AG04450 (cell line): ENCODE data around the gene LUC7L. TPM values are rescaled to one million over a fixed set of nuclear protein-coding genes. Genes with fewer than 3 reads are reported as not detected.
"Not testable (repeated sequence)": the region's sequence is repeated elsewhere in the genome, so short reads cannot be mapped to it uniquely, and the experiment has no call there.

ENCODE experiments used
- CTCF ChIA-PET: fragments of 300-600, 350-600 bp; formaldehyde crosslinking; extraction: SDS; loops from one replicate; lab custom pipeline; 2022; ENCODE audit warnings: antibody characterized with exemption, inconsistent platforms; lab: Charles Lee
- POLR2A ChIA-PET: fragments of 350-600 bp; formaldehyde crosslinking; extraction: SDS; loops from one replicate; lab custom pipeline; 2021; ENCODE audit warnings: antibody characterized with exemption, inconsistent platforms; lab: Yijun Ruan, JAX
- DNase-seq: peaks from one replicate; pipeline ENCODE4 v3.0.0-alpha.2; 2011; ENCODE audit warnings: low read depth, low spot score
- H3K27ac ChIP-seq: one replicate; pipeline ENCODE4 v1.5.1; 2012; ENCODE audit warnings: low read depth, low read length, control low read depth
- H3K27me3 ChIP-seq: one replicate; pipeline ENCODE4 v1.6.0; 2012; ENCODE audit warnings: low read length; ENCODE audit not compliant: control insufficient read depth, insufficient read depth
- H3K4me3 ChIP-seq: 2 replicates; pipeline ENCODE4 v1.5.1; 2011; ENCODE audit warnings: mild to moderate bottlenecking, low read depth, low read length, control low read depth
- H3K9me3 ChIP-seq: 2 replicates; pipeline ENCODE4 v1.5.1; 2012; ENCODE audit warnings: low read length; ENCODE audit not compliant: control insufficient read depth, insufficient read depth
- polyA plus RNA-seq: library from polyadenylated mRNA; depleted of rRNA; stranded (reverse); fragments of >200 nt; gene quantifications from 2 replicates; pipeline ENCODE4 v1.2.3, GENCODE V29; 2011
- TF ChIP-seq, protein P1 (sequence below): IDR thresholded peaks from 2 replicates; pipeline ENCODE4 v1.5.1; 2011; ENCODE audit warnings: low read depth, low read length, control low read depth, inconsistent platforms

The LUC7L gene
- polyA plus RNA-seq, 1 experiment: 47.2 TPM

DNA sequence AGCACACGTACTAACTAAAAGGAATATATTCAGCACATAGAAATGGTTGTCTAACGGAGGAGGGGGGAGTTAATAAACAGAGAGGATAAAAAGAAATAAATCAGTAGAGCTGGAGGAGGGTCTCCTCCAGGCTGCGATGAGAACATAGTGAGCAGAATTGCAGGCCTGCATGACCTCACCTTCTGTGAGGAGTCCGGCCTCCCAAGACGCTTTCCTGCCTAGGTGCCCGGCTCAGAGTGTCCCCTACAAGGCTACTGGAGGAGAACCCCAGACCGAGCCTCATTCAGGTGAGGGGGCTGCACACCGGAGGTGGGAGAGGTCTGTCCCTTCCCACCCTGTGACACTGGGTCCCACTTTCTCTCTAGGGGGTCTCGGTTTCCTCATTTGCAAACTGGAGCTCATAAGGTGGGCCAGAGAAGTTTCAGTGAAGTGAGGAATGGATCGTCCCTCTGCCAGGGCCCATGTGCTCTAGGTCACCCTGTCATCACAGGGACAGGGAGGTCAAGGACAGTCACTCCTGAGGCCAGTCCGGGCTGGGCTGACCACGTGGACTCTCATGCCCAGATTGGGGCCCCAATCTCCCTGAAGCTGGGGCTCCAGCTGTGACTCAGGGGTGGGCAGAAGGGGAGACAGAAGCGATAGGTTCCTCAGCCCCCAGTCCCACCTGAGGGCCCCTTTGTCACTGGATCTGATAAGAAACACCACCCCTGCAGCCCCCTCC is 66.8 kb downstream of the LUC7L start:
- TF ChIP-seq, protein P1, sequence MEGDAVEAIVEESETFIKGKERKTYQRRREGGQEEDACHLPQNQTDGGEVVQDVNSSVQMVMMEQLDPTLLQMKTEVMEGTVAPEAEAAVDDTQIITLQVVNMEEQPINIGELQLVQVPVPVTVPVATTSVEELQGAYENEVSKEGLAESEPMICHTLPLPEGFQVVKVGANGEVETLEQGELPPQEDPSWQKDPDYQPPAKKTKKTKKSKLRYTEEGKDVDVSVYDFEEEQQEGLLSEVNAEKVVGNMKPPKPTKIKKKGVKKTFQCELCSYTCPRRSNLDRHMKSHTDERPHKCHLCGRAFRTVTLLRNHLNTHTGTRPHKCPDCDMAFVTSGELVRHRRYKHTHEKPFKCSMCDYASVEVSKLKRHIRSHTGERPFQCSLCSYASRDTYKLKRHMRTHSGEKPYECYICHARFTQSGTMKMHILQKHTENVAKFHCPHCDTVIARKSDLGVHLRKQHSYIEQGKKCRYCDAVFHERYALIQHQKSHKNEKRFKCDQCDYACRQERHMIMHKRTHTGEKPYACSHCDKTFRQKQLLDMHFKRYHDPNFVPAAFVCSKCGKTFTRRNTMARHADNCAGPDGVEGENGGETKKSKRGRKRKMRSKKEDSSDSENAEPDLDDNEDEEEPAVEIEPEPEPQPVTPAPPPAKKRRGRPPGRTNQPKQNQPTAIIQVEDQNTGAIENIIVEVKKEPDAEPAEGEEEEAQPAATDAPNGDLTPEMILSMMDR: no peak
- H3K27ac ChIP-seq: no peak overlapping the region
- no peaks in the 10 kb centered on the region; the same call in 1 of the 2 replicates for H3K9me3 ChIP-seq
- CTCF ChIA-PET: no interaction called here
- peaks cover 36% of the 10 kb centered on the region for H3K27me3 ChIP-seq
- H3K4me3 ChIP-seq: no peak overlapping the region
- DNase-seq: no peak
- POLR2A ChIA-PET: no interaction called here

DNA sequence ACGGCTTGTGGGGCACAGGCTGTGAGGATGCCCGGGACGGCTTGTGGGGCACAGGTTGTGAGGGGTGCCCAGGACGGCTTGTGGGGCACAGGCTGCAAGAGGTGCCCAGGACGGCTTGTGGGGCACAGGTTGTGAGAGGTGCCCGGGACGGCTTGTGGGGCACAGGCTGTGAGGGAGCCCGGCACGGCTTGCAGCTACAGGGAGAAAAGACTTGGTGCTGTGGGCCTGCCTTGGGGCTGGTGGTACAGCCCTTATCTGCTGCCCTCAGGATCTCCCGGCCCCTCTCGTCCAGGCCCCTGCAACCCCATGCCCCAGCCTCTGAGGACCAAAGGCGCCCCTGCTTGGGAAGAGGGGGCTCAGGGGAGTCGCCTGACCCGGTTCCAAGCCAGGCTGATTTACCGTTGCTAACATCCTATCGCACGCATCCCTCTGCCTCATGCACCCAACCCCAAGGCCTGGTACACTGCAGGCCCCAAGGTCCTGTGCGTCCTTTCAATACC is 68.5 kb downstream of the LUC7L start:
- H3K27me3 ChIP-seq: peaks cover 23% of the 10 kb centered on the region
- TF ChIP-seq, protein P1: no peak
- CTCF ChIA-PET: no interaction called here
- POLR2A ChIA-PET: interaction anchor here (0.5 kb wide), 1 partner anchor 60 kb away, joined by 3 read pairs; no protein-coding TSS in a partner anchor
- DNase-seq: no peak
- H3K9me3 ChIP-seq: no peaks in the 10 kb centered on the region; the same call in 1 of the 2 replicates
- no peak overlapping the region for H3K27ac ChIP-seq
- no peak overlapping the region for H3K4me3 ChIP-seq

DNA sequence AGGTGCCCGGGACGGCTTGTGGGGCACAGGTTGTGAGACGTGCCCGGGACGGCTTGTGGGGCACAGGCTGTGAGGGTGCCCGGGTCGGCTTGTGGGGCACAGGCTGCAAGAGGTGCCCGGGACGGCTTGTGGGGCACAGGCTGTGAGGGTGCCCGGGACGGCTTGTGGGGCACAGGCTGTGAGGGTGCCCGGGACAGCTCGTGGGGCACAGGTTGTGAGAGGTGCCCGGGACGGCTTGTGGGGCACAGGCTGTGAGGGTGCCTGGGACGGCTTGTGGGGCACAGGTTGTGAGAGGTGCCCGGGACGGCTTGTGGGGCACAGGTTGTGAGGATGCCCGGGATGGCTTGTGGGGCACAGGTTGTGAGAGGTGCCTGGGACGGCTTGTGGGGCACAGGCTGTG is 69.0 kb downstream of the LUC7L start:
- peaks cover 18% of the 10 kb centered on the region for H3K27me3 ChIP-seq
- H3K4me3 ChIP-seq, CTCF ChIA-PET, H3K9me3 ChIP-seq, H3K27ac ChIP-seq, DNase-seq, POLR2A ChIA-PET: not testable (repeated sequence)

DNA sequence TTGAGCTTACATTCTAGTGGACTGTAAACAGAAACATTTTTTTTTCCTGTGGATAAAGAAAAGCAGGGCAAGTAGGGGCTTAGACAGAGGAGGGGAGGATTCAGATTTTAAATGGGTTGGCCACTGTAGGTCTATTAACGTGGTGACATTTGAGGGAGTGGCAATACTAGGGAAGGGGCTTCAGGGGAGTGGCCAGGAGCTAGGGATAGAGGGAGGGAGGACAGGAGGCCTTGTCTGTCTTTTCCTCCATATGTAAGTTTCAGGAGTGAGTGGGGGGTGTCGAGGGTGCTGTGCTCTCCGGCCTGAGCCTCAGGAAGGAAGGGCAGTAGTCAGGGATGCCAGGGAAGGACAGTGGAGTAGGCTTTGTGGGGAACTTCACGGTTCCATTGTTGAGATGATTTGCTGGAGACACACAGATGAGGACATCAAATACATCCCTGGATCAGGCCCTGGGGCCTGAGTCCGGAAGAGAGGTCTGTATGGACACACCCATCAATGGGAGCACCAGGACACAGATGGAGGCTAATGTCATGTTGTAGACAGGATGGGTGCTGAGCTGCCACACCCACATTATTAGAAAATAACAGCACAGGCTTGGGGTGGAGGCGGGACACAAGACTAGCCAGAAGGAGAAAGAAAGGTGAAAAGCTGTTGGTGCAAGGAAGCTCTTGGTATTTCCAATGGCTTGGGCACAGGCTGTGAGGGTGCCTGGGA is 70.0 kb downstream of the LUC7L start:
- Histone ChIP-seq H3K27me3 (peaks cover 15% of the 10 kb centered on the region), H3K27ac (no peak overlapping the region), H3K9me3 (peaks cover 4% of the 10 kb centered on the region; the same call in 1 of the 2 replicates), H3K4me3 (no peak overlapping the region)
- TF ChIP-seq, protein P1: no peak
- ChIA-PET POLR2A (no interaction called here), CTCF (no interaction called here)
- DNase-seq: no peak

DNA sequence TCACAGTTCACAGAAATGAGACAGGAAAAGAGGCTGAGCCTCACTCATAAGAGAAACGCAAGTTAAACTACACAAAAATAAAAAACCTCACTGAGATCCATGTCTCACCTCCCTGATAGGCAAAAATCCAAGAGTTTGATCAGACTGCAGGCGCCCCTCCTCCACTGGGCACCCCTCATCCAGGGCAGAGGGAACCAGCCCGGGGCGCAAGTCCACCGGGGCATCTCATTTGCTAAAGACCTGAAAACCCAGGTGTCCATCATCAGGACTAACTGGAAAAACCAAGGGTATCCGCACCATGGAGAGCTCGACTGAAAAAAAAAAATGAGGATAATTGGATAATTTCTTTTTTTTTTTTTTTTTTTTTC is 74.2 kb downstream of the LUC7L start:
- POLR2A ChIA-PET: no interaction called here
- Histone ChIP-seq H3K27me3 (peaks cover 3% of the 10 kb centered on the region), H3K27ac (no peak overlapping the region), H3K9me3 (peaks cover 4% of the 10 kb centered on the region; the same call in 1 of the 2 replicates), H3K4me3 (peak overlapping the region; percentile 60)
- TF ChIP-seq, protein P1: no peak
- CTCF ChIA-PET: interaction anchor here (1.0 kb wide), 1 partner anchor 48 kb away, joined by 5 read pairs; no protein-coding TSS in a partner anchor
- no peak for DNase-seq
